ENCODE data around the gene ELP5.
A peak's percentile ranks its signal among the peaks of the same experiment; 100 is the strongest.

The ELP5 gene

GRCh38 chr17:7208027-7208571 is 43.9 kb upstream of the ELP5 start:
- Histone ChIP-seq H3K4me3 (replicated peaks; ENCODE audit: insufficient read depth, low read length) (no peak overlapping the region), H3K27ac (replicated peaks) (no peak overlapping the region), H3K27me3 (ENCODE audit: insufficient read depth, poor library complexity, severe bottlenecking) (no peaks in the 10 kb centered on the region)
- no peak for TF ChIP-seq GABPA (IDR thresholded peaks at IDR 0.05; ENCODE audit: low read depth)
- TF ChIP-seq CTCF (IDR thresholded peaks at IDR 0.05; ENCODE audit: insufficient read depth, low read length): no peak
- no peak for TF ChIP-seq POLR2AphosphoS5 (IDR thresholded peaks at IDR 0.05; ENCODE audit: low read depth)
- TF ChIP-seq SPI1 (IDR thresholded peaks at IDR 0.05; ENCODE audit: borderline replicate concordance, low read depth): no peak
- no peak for TF ChIP-seq REST (IDR thresholded peaks at IDR 0.05; ENCODE audit: insufficient replicate concordance, low read depth)
- no peak for DNase-seq (ENCODE audit: low read depth in 1 of 2, low spot score in 1 of 2)

GRCh38 chr17:7208754-7209460 is 43.1 kb upstream of the ELP5 start:
- DNase-seq (ENCODE audit: low read depth in 1 of 2, low spot score in 1 of 2): no peak
- H3K4me3 ChIP-seq (replicated peaks; ENCODE audit: insufficient read depth, low read length): no peak overlapping the region
- TF ChIP-seq CTCF (IDR thresholded peaks at IDR 0.05; ENCODE audit: insufficient read depth, low read length) (no peak), GABPA (IDR thresholded peaks at IDR 0.05; ENCODE audit: low read depth) (no peak), SPI1 (IDR thresholded peaks at IDR 0.05; ENCODE audit: borderline replicate concordance, low read depth) (no peak)
- H3K27me3 ChIP-seq (ENCODE audit: insufficient read depth, poor library complexity, severe bottlenecking): no peaks in the 10 kb centered on the region
- H3K27ac ChIP-seq (replicated peaks): no peak overlapping the region

- no peak for TF ChIP-seq POLR2AphosphoS5 (IDR thresholded peaks at IDR 0.05; ENCODE audit: low read depth)
- Histone ChIP-seq H3K27ac (replicated peaks) (no peak overlapping the region), H3K27me3 (ENCODE audit: insufficient read depth, poor library complexity, severe bottlenecking) (no peaks in the 10 kb centered on the region), H3K4me3 (replicated peaks; ENCODE audit: insufficient read depth, low read length) (no peak overlapping the region)
- no peak for DNase-seq (ENCODE audit: low read depth in 1 of 2, low spot score in 1 of 2)
Observed at GRCh38 chr17:7211491-7212273, 40.3 kb upstream of the ELP5 start.

- DNase-seq (ENCODE audit: low read depth in 1 of 2, low spot score in 1 of 2): peak in 1 of 2 experiments; percentile 27
- Histone ChIP-seq H3K4me3 (replicated peaks; ENCODE audit: insufficient read depth, low read length) (peak overlapping the region; percentile 37), H3K27me3 (ENCODE audit: insufficient read depth, poor library complexity, severe bottlenecking) (no peaks in the 10 kb centered on the region), H3K27ac (replicated peaks) (peak overlapping the region; percentile 68)
- TF ChIP-seq CTCF (IDR thresholded peaks at IDR 0.05; ENCODE audit: insufficient read depth, low read length): no peak
- TF ChIP-seq GABPA (IDR thresholded peaks at IDR 0.05; ENCODE audit: low read depth): no peak
- no peak for TF ChIP-seq REST (IDR thresholded peaks at IDR 0.05; ENCODE audit: insufficient replicate concordance, low read depth)
- no peak for TF ChIP-seq POLR2AphosphoS5 (IDR thresholded peaks at IDR 0.05; ENCODE audit: low read depth)
- no peak for TF ChIP-seq SPI1 (IDR thresholded peaks at IDR 0.05; ENCODE audit: borderline replicate concordance, low read depth)
Observed at GRCh38 chr17:7213895-7214299, 38.1 kb upstream of the ELP5 start.
